H9 (cell line): ENCODE measurements around the gene TMEM132C. TPM values are rescaled to one million over a fixed set of nuclear protein-coding genes. Genes with fewer than 3 reads are reported as not detected.

Source experiments
- DNase-seq: peaks from one replicate; pipeline ENCODE4 v3.0.0-alpha.2; 2017
- H2AFZ ChIP-seq: one replicate; pipeline ENCODE4 v1.6.1; 2013; ENCODE audit warnings: mild to moderate bottlenecking, low read length, control low read depth, moderate library complexity
- H2AK5ac ChIP-seq: 2 replicates; pipeline ENCODE4 v1.6.1; 2013; ENCODE audit warnings: low read length, control low read depth, mixed read lengths; ENCODE audit not compliant: insufficient read length
- H2BK120ac ChIP-seq: one replicate; pipeline ENCODE4 v1.6.1; 2013; ENCODE audit warnings: low read depth, mild to moderate bottlenecking, low read length, control low read depth, inconsistent platforms; ENCODE audit not compliant: poor library complexity, severe bottlenecking
- H2BK12ac ChIP-seq: 2 replicates; pipeline ENCODE4 v1.6.1; 2013; ENCODE audit warnings: low read length, control low read depth, mixed read lengths, low read depth; ENCODE audit not compliant: insufficient read length
- H2BK15ac ChIP-seq: 2 replicates; pipeline ENCODE4 v1.6.1; 2013; ENCODE audit warnings: low read depth, low read length, control low read depth
- H2BK20ac ChIP-seq: one replicate; pipeline ENCODE4 v1.6.1; 2013; ENCODE audit warnings: low read depth, mild to moderate bottlenecking, low read length, control low read depth, inconsistent platforms; ENCODE audit not compliant: poor library complexity, severe bottlenecking
- H2BK5ac ChIP-seq: 2 replicates; pipeline ENCODE4 v1.6.1; 2013; ENCODE audit warnings: low read length, control low read depth, mixed read lengths; ENCODE audit not compliant: insufficient read length
- H3K14ac ChIP-seq: 2 replicates; pipeline ENCODE4 v1.6.1; 2013; ENCODE audit warnings: low read length, control low read depth; ENCODE audit not compliant: insufficient read depth
- H3K18ac ChIP-seq: 2 replicates; pipeline ENCODE4 v1.6.1; 2013; ENCODE audit warnings: low read depth, mild to moderate bottlenecking, mixed read lengths, low read length, control low read depth; ENCODE audit not compliant: insufficient read length
- H3K23ac ChIP-seq: 2 replicates; pipeline ENCODE4 v1.6.1; 2013; ENCODE audit warnings: low read length, control low read depth, mixed read lengths, low read depth; ENCODE audit not compliant: insufficient read length
- H3K23me2 ChIP-seq: 2 replicates; pipeline ENCODE4 v1.6.1; 2013; ENCODE audit warnings: low read depth, mild to moderate bottlenecking, mixed read lengths, low read length, control low read depth; ENCODE audit not compliant: insufficient read length, poor library complexity, severe bottlenecking
- H3K27ac ChIP-seq: 2 replicates; pipeline ENCODE4 v1.5.1; 2013; ENCODE audit warnings: low read length, control low read depth, mixed read lengths, low read depth; ENCODE audit not compliant: insufficient read length
- H3K27me3 ChIP-seq: 2 replicates; pipeline ENCODE4 v1.6.1; 2013; ENCODE audit warnings: low read length, control low read depth, inconsistent platforms; ENCODE audit not compliant: insufficient read depth
- H3K4ac ChIP-seq: 2 replicates; pipeline ENCODE4 v1.6.1; 2013; ENCODE audit warnings: low read depth, mild to moderate bottlenecking, control low read depth, inconsistent platforms, low read length, moderate library complexity
- H3K4me1 ChIP-seq: 2 replicates; pipeline ENCODE4 v1.6.1; 2013; ENCODE audit warnings: low read length, control low read depth, inconsistent platforms; ENCODE audit not compliant: insufficient read depth
- H3K4me2 ChIP-seq: 2 replicates; pipeline ENCODE4 v1.6.1; 2013; ENCODE audit warnings: low read length, control low read depth, mixed read lengths; ENCODE audit not compliant: insufficient read length, insufficient read depth
- H3K56ac ChIP-seq: 2 replicates; pipeline ENCODE4 v1.6.1; 2013; ENCODE audit warnings: low read depth, mild to moderate bottlenecking, mixed read lengths, low read length, control low read depth; ENCODE audit not compliant: insufficient read length
- H3K79me1 ChIP-seq: 2 replicates; pipeline ENCODE4 v1.6.1; 2013; ENCODE audit warnings: low read depth, mild to moderate bottlenecking, moderate library complexity, low read length, control low read depth, inconsistent platforms; ENCODE audit not compliant: insufficient read depth, poor library complexity, severe bottlenecking
- H3K79me2 ChIP-seq: 2 replicates; pipeline ENCODE4 v1.6.1; 2013; ENCODE audit warnings: low read length, control low read depth, inconsistent platforms; ENCODE audit not compliant: insufficient read depth
- H3K9ac ChIP-seq: 2 replicates; pipeline ENCODE4 v1.6.1; 2013; ENCODE audit warnings: low read length, control low read depth, mixed read lengths; ENCODE audit not compliant: insufficient read length; ENCODE audit errors: extremely low read depth
- H3K9me3 ChIP-seq: one replicate; pipeline ENCODE4 v1.6.1; 2013; ENCODE audit warnings: low read depth, low read length, inconsistent platforms; ENCODE audit not compliant: control insufficient read depth
- H3T11ph ChIP-seq: one replicate; pipeline ENCODE4 v1.6.1; 2013; ENCODE audit warnings: mild to moderate bottlenecking, low read length, control low read depth, inconsistent platforms
- H4K20me1 ChIP-seq: one replicate; pipeline ENCODE4 v1.6.1; 2013; ENCODE audit not compliant: control insufficient read depth, insufficient read length, insufficient read depth
- H4K5ac ChIP-seq: 2 replicates; pipeline ENCODE4 v1.6.1; 2013; ENCODE audit warnings: low read depth, mild to moderate bottlenecking, mixed read lengths, low read length, control low read depth; ENCODE audit not compliant: insufficient read length
- H4K8ac ChIP-seq: replicated peaks from 2 replicates; pipeline ENCODE4 v1.6.1; 2013; ENCODE audit warnings: low read length, control low read depth, mixed read lengths, low read depth; ENCODE audit not compliant: insufficient read length
- H4K91ac ChIP-seq: 2 replicates; pipeline ENCODE4 v1.6.1; 2013; ENCODE audit warnings: low read depth, mild to moderate bottlenecking, moderate library complexity, mixed read lengths, low read length, control low read depth; ENCODE audit not compliant: insufficient read length
- H3K27ac Mint-ChIP-seq, 3 experiments: 2 replicates in 2 of 3; 3 replicates in 1 of 3; pipeline ENCODE4 v1.8.0; 2020 to 2021; ENCODE audit warnings: mixed read lengths in 3 of 3, mild to moderate bottlenecking in 1 of 3, moderate library complexity in 1 of 3
- H3K27me3 Mint-ChIP-seq: 2 replicates; pipeline ENCODE4 v1.8.0; 2021; ENCODE audit warnings: low read depth, mild to moderate bottlenecking, moderate library complexity, mixed read lengths
- H3K36me3 Mint-ChIP-seq, 3 experiments: 2 replicates in 2 of 3; 3 replicates in 1 of 3; pipeline ENCODE4 v1.8.0; 2020 to 2021; ENCODE audit warnings: low read depth in 3 of 3, mixed read lengths in 3 of 3; ENCODE audit not compliant: insufficient read depth in 1 of 3
- H3K4me1 Mint-ChIP-seq, 2 experiments: 2 replicates each; pipeline ENCODE4 v1.8.0; 2020; ENCODE audit warnings: mixed read lengths in 2 of 2
- H3K4me3 Mint-ChIP-seq, 2 experiments: 2 replicates in 1 of 2; 3 replicates in 1 of 2; pipeline ENCODE4 v1.8.0; 2020 to 2021; ENCODE audit warnings: mild to moderate bottlenecking in 2 of 2, mixed read lengths in 2 of 2, moderate library complexity in 1 of 2
- H3K9me3 Mint-ChIP-seq, 2 experiments: 2 replicates in 1 of 2; 3 replicates in 1 of 2; pipeline ENCODE4 v1.8.0; 2020; ENCODE audit warnings: mild to moderate bottlenecking in 2 of 2, mixed read lengths in 2 of 2, moderate library complexity in 1 of 2
- CTCF ChIP-seq: fragments of 200-600 bp; sonication (generic); conservative IDR thresholded peaks from 3 replicates; pipeline ENCODE4 v1.8.0; 2021; ENCODE audit warnings: antibody characterized with exemption, mild to moderate bottlenecking
- WGBS: extraction: QIAGEN DNeasy Blood & Tissue Kit; methylation state at CpG from one replicate; pipeline ENCODE4 v1.1.7; 2013; ENCODE audit warnings: missing lambda C conversion rate, low lambda C conversion rate, mixed read lengths; ENCODE audit not compliant: insufficient read length; ENCODE audit errors: extremely low coverage; 5-methylcytosine and 5-hydroxymethylcytosine counted together
- total RNA-seq: library from RNA; stranded (reverse); gene quantifications from 2 replicates; pipeline ENCODE4 v1.2.1, GENCODE V29; 2021

Gene TMEM132C
- total RNA-seq, 1 experiment from 2014 or later: 0.22 TPM

- no peak for DNase-seq
- Histone ChIP-seq H2BK20ac (no peak overlapping the region), H4K8ac (no peak overlapping the region), H3K14ac (no peak overlapping the region), H4K91ac (no peak overlapping the region), H3K23ac (no peak overlapping the region), H3K4me1 (no peaks in the 10 kb centered on the region), H3K56ac (no peak overlapping the region), H3K79me2 (no peaks in the 10 kb centered on the region), H3K27me3 (peaks cover 2% of the 10 kb centered on the region; the same call in 1 of the 2 replicates), H3T11ph (no peak overlapping the region), H3K79me1 (no peaks in the 10 kb centered on the region), H2BK5ac (no peak overlapping the region), H3K27ac (no peak overlapping the region), H3K9me3 (no peaks in the 10 kb centered on the region), H4K5ac (no peak overlapping the region), H2BK12ac (no peak overlapping the region), H3K23me2 (no peaks in the 10 kb centered on the region), H2AK5ac (no peak overlapping the region), H2BK120ac (no peak overlapping the region), H3K18ac (no peak overlapping the region), H3K4me2 (no peak overlapping the region), H3K9ac (no peak overlapping the region), H2BK15ac (no peak overlapping the region), H3K4ac (no peak overlapping the region), H4K20me1 (no peaks in the 10 kb centered on the region), H2AFZ (no peak overlapping the region)
- peaks cover 4 to 5% of the 10 kb centered on the region in 2 experiments for H3K4me1 Mint-ChIP-seq
- no CpG with 5 or more reads among the region's 12 CpGs for WGBS
- no peaks in the 10 kb centered on the region for H3K36me3 Mint-ChIP-seq
- no peak overlapping the region for H3K4me3 Mint-ChIP-seq
- peaks cover 16% of the 10 kb centered on the region for H3K27me3 Mint-ChIP-seq
- no peak overlapping the region for H3K27ac Mint-ChIP-seq
- TF ChIP-seq CTCF: no peak
- H3K9me3 Mint-ChIP-seq: no peaks in the 10 kb centered on the region
These were observed 58.7 kb downstream of the TMEM132C start for GRCh38 chr12:128325646-128326045.
